ENCODE results near the gene GPC5.

- TF ChIP-seq CTCF (conservative IDR thresholded peaks at IDR 0.05; ENCODE audit: low read length) (no peak), EZH2phosphoT487 (IDR thresholded peaks at IDR 0.05; ENCODE audit: borderline replicate concordance, low read depth, low read length) (no peak)
These were observed 36.6 kb upstream of the GPC5 start for GRCh38 chr13:91361755-91362271.

Measured in OCI-LY7 (cell line).